Measurements from ENCODE around the gene KDM6A.
A peak's percentile ranks its signal among the peaks of the same experiment; 100 is the strongest.
"Not testable (repeated sequence)": the region's sequence is repeated elsewhere in the genome, so short reads cannot be mapped to it uniquely, and the experiment has no call there.

Gene KDM6A

DNA sequence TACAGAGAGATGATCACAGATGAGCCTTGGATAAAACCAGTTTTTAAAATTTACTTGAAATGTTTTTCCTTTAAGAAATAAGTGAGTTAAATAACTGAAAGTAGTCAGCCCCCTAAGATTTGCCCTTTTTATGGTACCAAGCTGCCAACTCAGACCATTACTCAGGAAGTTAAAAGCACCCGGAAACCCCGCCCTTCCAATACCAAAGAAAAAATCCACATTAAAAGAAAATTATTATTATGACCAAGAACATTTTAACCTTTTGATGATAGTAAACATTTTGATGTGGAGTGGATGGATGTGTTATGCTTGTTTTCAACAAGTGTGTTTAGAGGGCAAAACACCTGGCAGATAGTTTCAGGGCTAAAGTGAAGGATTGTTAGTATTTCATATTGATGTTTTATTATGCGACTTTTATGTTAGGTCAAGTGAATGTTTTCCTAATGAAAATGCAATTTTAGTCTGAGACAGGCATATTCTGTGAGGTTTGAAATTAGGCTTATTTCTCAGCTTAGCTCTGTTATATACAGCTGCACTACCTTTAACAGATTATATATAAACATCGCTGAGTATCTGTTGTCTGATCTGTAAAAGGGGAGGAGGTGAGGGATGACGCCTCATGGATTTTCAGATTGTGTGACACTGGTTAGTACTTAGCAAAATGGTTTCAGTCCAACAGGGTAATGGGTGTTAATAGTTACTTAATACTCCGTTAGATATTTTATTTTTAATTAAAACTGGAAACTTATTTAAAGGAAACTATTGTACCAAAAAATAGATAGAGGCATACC is 89.0 kb downstream of the KDM6A start:
- no peak for DNase-seq (ENCODE audit: low spot score)

DNA sequence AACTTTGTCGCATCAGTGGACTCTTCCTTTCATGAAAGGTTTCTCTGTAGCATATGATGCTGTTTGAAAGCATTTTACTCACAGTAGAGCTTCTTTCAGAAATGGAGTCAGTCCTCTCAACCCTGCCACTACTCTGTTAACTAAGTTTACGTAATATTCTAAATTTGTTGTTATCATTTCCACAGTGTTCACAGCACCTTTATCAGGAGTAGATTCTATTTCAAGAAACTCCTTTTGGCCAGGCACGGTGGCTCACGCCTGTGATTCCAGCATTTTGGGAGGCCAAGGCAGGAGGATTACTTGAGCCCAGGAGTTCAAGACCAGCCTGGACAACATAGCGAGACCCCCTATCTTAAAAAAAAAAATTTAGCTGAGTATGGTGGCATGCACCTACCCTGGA is 90.0 kb downstream of the KDM6A start:
- no peak for DNase-seq (ENCODE audit: low spot score)

DNA sequence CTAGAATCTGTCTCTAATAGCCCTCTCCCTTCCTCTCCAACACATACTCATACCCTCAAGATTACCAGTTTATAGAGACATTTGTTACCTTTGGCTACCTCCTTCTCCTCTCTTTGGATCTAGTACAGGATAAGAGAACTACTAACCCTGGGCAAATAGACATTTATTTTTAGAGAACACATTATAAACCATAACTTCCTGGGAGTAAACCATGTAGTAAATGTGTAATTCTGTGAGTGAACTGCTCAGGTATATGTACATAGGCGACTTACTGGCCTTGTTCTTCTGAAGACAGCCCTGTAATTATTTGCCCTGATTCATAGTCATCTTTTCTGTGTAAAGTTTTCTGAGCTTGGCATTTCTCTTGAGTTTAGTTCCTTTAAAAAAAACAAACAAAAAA is 94.2 kb downstream of the KDM6A start:
- no peak for DNase-seq (ENCODE audit: low spot score)

DNA sequence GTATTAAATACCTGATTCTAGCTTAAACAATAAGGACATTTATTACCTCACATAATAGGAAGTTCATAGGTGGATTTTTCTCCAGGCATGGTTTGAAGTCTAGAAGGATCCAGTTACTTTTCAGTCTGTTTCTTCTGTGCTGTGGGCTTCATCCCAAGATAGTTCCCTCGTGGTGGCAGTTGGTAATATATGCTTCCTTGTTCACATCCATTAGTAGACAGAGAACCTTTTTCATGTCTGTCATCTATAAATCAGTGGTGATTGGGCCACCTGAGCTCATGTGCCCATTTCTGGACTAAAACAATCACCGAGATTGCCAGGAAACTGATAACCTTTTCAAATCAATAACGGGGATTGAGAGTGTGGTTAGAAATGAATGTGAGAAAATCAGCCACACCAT is 97.7 kb downstream of the KDM6A start:
- no peak for DNase-seq (ENCODE audit: low spot score)

DNA sequence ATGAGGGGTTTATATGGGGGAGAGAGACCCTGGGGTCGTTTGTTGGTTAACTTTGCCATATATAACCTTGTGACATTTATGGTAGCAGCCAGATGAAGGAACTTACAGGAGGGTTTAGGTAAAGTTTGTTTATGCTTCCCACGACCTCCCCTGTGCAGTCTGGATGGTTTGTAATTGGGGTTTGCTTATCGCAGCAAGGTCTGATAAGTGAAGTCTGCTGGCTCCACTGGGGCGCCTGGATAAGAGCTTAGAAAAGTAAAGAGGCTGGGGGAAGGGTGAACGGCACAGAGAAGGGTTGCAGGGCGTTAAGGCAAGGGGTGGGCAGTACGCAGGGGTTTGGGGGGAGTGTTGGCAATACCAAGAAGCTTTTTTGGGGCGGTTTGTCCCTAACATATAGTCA is 98.7 kb downstream of the KDM6A start:
- no peak for DNase-seq (ENCODE audit: low spot score)

DNA sequence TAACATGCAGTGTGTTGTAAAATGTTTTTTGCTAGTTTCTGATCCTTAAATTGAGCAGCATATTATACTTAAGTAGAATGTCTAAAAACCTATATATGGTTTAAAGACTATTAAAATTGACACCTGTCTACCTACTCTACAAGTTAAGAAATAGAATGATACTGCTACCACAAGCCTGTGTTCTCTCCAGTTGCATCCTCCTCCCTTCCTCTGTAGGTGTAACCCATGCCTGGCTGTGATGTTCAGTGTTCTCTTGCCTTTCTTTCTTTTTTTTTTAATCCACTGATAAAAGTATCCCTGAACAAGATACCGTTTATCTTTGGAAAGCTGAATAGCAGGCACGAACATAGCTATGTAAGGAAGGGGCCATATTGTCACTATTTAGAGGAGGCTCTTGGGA is 99.1 kb downstream of the KDM6A start:
- DNase-seq (ENCODE audit: low spot score), result no peak

DNA sequence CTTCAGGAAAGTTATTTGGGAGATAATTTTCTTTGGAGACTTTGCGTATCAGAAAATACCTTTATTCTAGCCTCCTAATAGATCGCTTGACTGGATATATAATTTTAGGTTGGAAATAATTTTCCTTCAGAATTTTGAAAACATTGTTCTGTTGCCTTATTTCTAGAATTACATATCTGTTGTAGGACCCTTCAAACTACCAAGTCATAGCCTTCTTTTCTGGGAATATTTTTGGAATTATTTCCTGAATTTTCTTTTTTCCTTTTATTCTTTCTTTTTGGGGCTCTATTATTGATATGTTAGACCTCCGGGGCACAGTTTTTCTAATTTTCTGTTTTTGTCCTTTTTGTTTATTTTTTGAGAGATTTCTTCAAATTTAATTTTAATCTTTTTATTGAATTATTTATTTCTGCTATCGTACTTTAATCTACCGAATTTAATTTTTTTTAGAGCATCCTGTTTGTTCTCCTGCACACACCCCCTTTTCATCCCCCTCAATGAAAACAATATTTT is 100.5 kb downstream of the KDM6A start:
- DNase-seq (ENCODE audit: low spot score), result no peak

DNA sequence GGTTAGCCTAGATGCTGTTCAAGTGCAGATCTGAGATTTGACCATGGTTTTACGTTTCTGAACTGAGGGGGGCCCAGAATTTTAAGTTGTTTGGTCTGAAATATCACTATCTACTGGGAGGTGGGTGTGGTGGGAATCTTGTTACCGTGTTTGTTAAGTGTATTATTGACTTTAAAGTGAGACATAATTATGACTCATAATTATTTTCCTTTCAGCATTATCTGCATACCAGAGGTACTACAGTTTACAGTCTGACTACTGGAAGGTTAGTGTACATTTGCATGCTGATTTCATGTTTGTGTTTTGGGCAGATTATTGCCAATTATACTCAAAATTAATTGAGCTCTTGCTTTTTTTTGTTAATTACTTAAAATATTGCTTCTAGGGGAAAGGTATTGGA is 101.5 kb downstream of the KDM6A start:
- peak; percentile 56 for DNase-seq (ENCODE audit: low spot score)

DNA sequence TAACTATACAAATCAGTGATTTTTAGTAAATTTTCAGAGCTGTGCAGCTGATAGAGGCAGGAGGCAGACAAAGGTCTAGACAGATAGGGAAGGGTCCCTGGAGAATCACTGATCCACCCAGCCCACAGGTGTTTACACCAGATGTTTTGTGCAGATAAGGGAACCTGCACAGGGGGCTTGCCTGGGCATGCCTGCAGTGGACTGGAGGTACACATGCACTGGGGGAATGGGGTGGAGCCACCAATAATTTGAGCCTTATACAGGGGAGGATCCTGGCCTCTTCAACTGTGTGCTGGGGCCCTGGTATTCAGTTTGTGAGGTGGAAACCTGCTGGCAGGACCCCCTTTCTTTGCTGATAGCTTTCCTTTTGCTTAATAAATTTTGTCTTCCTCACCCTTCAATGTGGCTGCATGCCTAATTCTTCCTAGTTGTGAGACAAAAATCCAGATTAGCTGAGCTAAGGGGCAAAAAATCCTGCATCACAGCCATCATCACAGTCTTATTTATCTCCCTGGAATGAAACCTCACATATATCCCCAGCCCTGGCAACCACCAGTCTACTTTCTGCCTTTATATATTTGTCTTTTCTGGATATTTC is 102.8 kb downstream of the KDM6A start:
- no peak for DNase-seq (ENCODE audit: low spot score)

DNA sequence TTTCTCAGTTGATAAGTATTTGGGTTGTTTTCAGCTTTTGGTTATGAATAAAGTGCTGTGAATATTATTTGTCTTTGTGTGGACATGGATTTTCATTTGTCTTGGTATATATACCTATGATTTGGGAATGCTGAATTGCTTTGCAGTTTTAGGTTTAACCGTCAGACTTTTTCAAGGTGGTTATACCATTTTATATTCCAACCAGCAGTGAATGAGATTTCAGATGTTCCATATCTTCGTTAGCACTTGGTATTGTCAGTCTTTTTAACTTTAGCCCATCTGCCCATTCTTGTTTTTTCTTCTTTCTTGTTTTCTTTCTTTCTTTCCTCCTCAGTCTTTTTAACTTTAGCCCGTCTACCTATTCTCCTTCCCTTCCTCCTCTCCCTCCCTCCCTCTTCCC is 106.0 kb downstream of the KDM6A start:
- DNase-seq (ENCODE audit: low spot score), result no peak

DNA sequence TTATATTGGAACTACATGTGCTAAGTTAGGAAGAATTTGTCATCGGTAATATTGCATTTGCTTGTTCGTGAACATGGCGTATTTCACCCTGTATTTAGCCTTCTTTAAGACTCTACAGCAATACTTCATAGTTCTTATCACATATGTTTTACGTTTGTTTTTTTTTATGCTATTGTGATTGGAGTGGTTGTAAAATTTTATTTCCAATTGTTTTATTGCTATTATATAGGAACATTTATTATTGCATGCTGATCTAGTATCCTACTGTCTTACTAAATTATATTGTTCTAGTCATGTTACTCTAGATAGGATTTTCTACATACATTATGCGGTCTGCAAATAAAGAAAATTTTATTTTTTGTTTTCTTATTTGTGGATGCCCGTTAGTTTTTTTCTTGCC is 107.4 kb downstream of the KDM6A start:
- DNase-seq (ENCODE audit: low spot score), result no peak

DNA sequence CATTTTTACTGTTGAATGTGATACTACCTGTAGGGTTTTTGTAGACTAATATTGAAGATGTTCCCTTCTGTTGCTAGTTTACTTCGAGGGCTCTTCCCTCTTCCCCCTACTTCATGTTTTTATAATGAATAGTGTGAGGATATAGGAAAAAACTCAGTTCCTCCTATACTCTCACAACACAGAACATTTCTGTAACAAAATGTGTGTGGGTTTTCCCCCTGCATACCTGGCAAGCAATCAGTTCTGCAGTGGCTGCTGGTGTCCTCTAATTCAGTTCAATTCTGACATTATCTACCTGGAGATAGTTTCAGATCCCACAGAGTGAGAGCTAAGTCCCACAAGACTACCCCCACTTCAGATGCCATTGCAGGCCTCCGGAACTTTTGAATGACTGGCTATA is 107.9 kb downstream of the KDM6A start:
- no peak for DNase-seq (ENCODE audit: low spot score)

DNA sequence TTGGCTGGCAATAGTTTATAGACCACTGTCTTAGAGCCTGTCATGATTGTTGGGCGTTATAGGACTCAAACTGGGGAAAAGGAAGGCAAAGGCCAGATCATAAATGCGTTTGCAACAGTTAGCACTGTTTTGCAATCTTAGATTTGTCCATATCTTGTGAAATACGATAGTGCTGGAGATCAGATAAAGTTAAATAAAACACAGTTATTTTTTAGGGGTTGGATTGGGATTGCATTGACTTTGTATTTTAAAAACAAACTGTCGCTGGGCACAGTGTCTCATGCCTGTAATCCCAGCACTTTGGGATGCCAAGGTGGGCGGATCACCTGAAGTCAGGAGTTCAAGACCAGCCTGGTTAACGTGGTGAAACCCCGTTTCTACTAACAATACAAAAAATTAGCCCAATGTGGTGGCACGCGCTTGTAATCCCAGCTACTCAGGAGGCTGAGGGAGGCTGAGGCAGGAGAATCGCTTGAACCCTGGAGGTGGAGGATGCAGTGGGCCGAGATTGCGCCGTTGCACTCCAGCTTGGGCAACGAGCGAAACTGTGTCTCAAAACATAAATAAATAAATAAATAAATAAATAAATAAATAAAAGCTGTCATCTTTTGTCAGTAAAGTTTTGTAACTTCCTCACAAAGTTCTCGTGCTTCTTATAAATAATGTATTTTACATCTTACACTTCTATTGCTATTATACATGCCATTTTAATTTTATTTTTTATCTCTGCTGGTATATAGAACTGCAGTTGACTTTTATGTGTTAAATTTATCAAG is 117.2 kb downstream of the KDM6A start:
- DNase-seq (ENCODE audit: low spot score), result no peak

DNA sequence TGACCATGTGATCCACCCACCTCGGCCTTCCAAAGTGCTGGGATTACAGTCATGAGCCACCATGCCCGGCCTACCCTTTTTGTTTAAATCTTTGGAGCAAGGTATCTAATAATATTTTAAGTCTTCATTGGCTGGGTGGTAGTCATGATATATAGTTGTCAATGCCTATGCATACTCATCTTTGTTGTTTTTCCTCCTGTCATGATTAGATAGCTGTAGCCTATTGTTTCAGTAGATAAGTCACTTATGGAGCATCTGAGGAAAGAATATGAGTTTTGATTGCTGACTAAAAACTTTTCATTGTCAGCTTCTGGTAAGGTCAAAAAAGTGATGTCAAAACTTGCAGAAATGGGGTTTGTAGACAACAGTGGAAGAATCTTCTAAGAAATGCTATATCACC is 119.8 kb downstream of the KDM6A start:
- no peak for DNase-seq (ENCODE audit: low spot score)

DNA sequence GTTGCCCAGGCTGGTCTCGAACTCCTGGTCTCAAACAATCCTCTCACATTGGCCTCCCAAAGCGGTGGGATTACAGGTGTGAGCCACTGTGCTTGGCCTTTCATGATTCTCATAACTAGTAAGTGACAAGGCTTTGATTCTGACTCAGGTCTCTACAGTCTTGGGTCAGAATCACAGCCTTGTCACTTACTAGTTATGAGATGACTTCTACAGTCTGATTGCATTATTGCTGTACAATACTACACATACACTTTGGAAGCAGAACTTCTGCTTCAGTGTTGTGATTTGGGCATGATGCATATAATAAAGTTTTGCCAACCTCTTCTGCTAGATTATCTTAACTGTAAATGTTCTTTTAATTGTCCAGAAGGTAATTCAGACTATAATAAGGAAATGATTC is 123.3 kb downstream of the KDM6A start:
- peak; percentile 46 for DNase-seq (ENCODE audit: low spot score)

DNA sequence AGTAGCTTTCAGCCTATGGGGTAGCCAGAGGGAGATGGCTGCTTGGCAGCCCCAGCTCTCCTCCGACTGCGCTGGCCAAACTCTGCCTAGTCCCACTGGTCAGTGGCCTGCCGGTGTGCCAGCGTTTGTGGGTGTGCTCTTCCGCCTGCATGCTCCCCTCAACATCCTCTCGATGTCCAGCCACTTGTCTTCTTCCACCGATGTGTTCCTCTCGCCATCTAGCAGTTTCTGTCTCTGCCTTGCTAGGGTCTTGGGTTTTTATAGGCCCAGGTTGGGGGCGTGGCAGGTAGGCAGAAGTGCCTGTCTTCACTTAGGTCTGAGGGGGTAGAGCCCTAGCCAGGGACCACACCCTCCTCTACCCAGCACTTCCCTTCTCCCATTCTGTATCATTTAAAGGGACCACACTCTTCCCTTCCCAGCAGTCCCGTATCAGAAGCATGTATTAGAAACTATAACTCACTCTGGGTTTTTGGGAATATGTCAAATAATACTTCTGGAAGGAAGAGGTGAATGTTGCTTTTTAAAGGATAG is 124.4 kb downstream of the KDM6A start:
- no peak for DNase-seq (ENCODE audit: low spot score)

DNA sequence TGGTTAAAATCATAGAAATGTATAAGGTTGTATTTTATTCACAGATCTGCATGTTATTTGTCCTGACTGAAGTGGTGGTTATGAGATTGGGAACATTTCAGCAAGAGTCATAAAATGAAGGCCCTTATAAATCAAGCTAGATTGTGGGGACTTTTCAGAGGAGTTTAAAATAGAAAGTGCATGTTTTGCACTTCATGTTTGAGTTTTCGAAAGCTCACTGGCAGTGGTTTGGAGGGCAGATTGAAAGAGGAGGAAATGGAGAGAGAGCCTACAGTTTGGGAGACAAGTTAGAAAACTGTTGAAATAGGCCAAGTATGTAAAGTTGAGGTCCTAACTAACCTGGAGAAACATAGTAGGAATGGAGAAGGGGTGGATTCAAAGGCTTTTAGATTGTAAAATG is 124.9 kb downstream of the KDM6A start:
- no peak for DNase-seq (ENCODE audit: low spot score)

DNA sequence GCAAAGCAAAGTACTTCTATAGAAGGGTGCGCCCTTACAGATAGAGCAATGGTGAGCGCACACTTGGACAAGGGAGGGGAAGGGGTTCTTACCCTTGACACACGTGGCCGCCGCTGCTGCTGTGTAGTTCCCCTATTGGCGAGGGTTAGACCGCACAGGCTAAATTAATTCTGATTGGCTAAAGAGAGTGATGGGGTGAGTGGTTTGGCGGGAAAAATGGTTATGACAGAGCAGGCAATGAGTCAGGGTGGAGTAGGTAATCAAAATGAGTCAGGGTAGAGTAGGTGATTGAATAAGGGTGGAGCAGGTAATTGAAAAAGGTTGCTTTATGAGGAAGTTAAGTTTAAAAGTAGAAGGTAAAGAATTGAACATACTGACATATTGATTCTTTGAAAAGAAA is 126.2 kb downstream of the KDM6A start:
- peak; percentile 8 for DNase-seq (ENCODE audit: low spot score)

DNA sequence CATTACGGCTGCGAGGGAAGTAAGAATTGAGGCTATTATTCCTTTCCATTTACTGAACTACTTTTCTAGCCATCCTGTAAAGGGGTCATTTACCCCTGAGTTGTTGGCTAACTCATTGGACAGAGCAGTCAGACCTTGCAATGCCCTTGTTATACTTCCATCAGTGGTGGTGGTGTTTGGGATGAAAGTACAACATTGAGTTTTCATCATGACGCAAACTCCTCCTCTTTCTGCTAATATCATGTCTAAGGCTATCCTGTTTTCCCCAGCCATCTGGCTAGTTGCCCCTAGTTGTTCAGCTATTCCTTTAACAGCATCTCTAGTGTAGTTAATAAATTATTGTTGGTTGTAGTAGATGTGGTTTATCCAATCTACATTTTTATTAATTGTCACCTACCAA is 126.9 kb downstream of the KDM6A start:
- not testable (repeated sequence) for DNase-seq (ENCODE audit: low spot score)

DNA sequence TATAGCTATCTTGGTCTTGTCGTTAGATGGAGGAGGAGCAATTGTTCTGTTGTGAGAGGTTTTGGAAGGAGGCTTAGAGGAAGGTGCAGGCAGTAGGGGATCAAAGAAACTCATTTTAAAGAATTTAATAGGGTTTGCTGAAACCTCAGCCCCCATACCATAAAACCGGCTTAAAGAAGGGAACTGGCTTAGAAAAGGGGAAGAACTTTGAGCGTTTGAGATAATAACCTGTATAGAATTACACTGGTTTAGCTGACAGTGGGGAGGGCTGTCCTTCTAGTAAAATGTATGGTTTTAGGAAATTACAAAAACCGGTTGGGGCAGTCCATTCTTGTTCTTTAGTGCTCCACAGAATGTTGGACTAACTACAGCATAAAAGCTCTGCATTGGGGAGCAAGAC is 128.1 kb downstream of the KDM6A start:
- DNase-seq (ENCODE audit: low spot score), result no peak

DNA sequence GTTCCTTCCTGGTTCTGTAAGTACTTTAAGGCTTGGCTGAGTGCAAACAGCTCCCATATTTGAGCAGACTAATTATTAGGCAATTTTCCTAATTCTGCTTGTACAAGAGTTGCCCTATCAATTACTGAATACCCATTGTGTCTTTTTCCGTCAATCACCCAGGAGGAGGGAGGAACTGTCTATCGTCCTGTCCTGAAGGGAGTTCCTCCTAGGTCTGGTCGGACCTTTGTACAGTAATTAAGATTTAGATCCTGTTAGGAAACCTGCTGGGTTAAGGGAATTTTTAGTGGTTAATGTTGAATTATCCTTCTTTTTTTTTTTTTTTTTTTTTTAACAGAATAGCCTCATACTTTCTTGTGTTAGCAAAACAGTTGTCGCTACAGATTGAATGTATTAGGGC is 130.1 kb downstream of the KDM6A start:
- DNase-seq (ENCODE audit: low spot score), result no peak

DNA sequence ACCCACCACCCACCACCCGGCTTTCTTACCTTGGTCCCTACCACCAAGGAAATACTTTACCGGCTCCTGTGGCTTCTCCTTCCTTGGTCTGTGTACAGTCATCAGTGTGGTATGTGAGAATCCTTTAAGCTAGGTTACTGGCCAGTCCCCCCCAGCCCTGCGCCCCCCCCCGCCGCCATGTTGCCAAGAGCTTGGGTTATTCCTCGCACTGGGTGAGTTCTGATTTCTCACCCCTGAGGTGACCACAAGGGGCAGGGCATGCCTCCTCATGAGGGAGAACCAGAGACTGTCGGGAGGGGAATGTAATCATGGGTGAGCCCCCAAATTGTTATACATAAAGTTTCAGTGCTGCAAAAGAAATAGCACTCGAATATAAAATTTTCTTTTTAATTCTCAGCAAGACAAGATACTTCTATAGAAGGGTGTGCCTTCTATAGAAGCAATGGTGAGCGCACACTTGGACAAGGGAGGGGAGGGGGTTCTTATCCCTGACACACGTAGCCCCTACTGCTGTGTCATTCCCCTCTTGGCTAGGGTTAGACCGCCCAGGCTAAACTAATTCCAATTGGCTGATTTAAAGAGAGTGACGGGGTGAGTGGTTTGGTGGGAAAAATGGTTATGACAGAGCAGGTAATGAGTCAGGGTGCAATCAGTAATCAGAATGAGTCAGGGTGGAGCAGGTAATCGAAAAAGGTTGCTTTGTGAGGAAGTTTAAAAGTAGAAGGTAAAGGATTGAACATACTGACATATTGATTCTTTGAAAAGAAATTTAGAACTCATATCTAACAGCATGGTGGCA is 133.2 kb downstream of the KDM6A start:
- DNase-seq (ENCODE audit: low spot score), result peak; percentile 10
